H1 (cell line): ENCODE measurements around the gene RFPL1.

ENCODE experiments used
- BACH1 ChIP-seq: IDR thresholded peaks from 2 replicates; pipeline ENCODE4 v1.6.1; 2012; ENCODE audit warnings: low read length, improper control_type of control experiment
- CEBPB ChIP-seq: IDR thresholded peaks from 2 replicates; pipeline ENCODE4 v1.6.1; 2012; ENCODE audit warnings: low read depth, low read length
- CTCF ChIP-seq, 3 experiments: IDR thresholded peaks; 1 replicate in 2 of 3; 2 replicates in 1 of 3; pipeline versions ENCODE4 v1.5.1 to v1.6.1; 2011; ENCODE audit warnings: low read length in 3 of 3, mild to moderate bottlenecking in 3 of 3, inconsistent platforms in 2 of 3, low read depth in 1 of 3, moderate library complexity in 1 of 3; ENCODE audit not compliant: insufficient read depth in 1 of 3; ENCODE audit errors: control extremely low read depth in 1 of 3
- EP300 ChIP-seq, 2 experiments: IDR thresholded peaks; 1 replicate in 1 of 2; 2 replicates in 1 of 2; pipeline ENCODE4 v1.6.1; 2011 to 2012; ENCODE audit warnings: low read depth in 2 of 2, low read length in 2 of 2, mild to moderate bottlenecking in 2 of 2, borderline replicate concordance in 1 of 2, inconsistent platforms in 1 of 2, moderate library complexity in 1 of 2
- GABPA ChIP-seq: IDR thresholded peaks from 2 replicates; pipeline ENCODE4 v1.6.1; 2011; ENCODE audit warnings: mild to moderate bottlenecking, low read length, moderate library complexity, borderline replicate concordance; ENCODE audit not compliant: insufficient read depth
- HDAC2 ChIP-seq, 2 experiments: fragments of 300-600 bp in 1 of 2; sonication (generic) in 1 of 2; IDR thresholded peaks; 2 replicates each; pipeline ENCODE4 v1.6.1; 2011 to 2012; ENCODE audit warnings: low read depth in 2 of 2, low read length in 2 of 2, mild to moderate bottlenecking in 2 of 2, moderate library complexity in 2 of 2, borderline replicate concordance in 1 of 2, inconsistent platforms in 1 of 2
- MAFK ChIP-seq: IDR thresholded peaks from 2 replicates; pipeline ENCODE4 v1.6.1; 2012; ENCODE audit warnings: low read depth, mild to moderate bottlenecking, improper control_type of control experiment, low read length
- SIX5 ChIP-seq: IDR thresholded peaks from 2 replicates; pipeline ENCODE4 v1.6.1; 2011; ENCODE audit warnings: mild to moderate bottlenecking, low read depth, low read length
- SP2 ChIP-seq: IDR thresholded peaks from 2 replicates; pipeline ENCODE4 v1.6.1; 2012; ENCODE audit warnings: mild to moderate bottlenecking, low read length, inconsistent platforms
- SP4 ChIP-seq: IDR thresholded peaks from 2 replicates; pipeline ENCODE4 v1.6.1; 2012; ENCODE audit warnings: low read length, inconsistent platforms
- SRF ChIP-seq: IDR thresholded peaks from 2 replicates; pipeline ENCODE4 v1.6.1; 2011; ENCODE audit warnings: mild to moderate bottlenecking, low read depth, low read length, moderate library complexity
- TAF1 ChIP-seq: IDR thresholded peaks from 2 replicates; pipeline ENCODE4 v1.6.1; 2011; ENCODE audit warnings: mild to moderate bottlenecking, low read depth, low read length
- TF ChIP-seq, protein P1 (sequence below): IDR thresholded peaks from 2 replicates; pipeline ENCODE4 v1.6.1; 2012; ENCODE audit warnings: inconsistent platforms
- TF ChIP-seq, protein P2 (sequence below): IDR thresholded peaks from 2 replicates; pipeline ENCODE4 v1.6.1; 2011; ENCODE audit warnings: low read length, improper control_type of control experiment

DNA sequence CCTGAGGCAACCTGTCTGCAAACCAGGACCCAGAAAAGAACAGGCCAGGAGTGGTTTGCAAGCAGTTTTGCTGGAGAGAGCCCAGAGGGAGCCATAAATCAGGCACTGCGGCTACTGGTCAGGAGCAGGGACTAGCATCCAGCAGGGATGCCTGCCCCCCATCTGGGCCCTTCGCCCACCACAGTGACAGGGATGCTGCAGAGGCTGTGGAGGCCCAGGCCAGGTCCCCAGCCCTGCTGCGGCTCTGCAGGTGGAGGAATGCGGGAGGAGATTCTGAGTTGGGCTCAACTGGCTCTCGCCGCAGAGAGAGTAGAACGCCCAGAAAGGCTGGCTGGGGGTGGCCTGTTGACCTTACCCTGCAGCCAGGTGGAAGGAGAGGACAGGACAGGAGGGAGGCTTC lies 25.2 kb downstream of the RFPL1 start:
- no peak for TF ChIP-seq SIX5
- TF ChIP-seq HDAC2 (IDR thresholded peaks at IDR 0.05; ENCODE audit: borderline replicate concordance in 1 of 2, low read depth in 2 of 2, low read length in 2 of 2): no peak
- no peak for TF ChIP-seq GABPA
- TF ChIP-seq, protein P1, sequence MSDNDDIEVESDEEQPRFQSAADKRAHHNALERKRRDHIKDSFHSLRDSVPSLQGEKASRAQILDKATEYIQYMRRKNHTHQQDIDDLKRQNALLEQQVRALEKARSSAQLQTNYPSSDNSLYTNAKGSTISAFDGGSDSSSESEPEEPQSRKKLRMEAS: no peak
- no peak for TF ChIP-seq BACH1
- TF ChIP-seq SRF: no peak
- TF ChIP-seq EP300 (IDR thresholded peaks at IDR 0.05; ENCODE audit: borderline replicate concordance in 1 of 2, low read depth in 2 of 2, low read length in 2 of 2): no peak
- TF ChIP-seq MAFK: no peak
- TF ChIP-seq CTCF (IDR thresholded peaks at IDR 0.05; ENCODE audit: control extremely low read depth in 1 of 3, insufficient read depth in 1 of 3, low read depth in 1 of 3, low read length in 3 of 3): no peak
- no peak for TF ChIP-seq TAF1
- TF ChIP-seq, protein P2, sequence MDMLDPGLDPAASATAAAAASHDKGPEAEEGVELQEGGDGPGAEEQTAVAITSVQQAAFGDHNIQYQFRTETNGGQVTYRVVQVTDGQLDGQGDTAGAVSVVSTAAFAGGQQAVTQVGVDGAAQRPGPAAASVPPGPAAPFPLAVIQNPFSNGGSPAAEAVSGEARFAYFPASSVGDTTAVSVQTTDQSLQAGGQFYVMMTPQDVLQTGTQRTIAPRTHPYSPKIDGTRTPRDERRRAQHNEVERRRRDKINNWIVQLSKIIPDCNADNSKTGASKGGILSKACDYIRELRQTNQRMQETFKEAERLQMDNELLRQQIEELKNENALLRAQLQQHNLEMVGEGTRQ: no peak
- TF ChIP-seq CEBPB: no peak
- no peak for TF ChIP-seq SP2
- TF ChIP-seq SP4: no peak
